ENCODE measurements around the gene LRTM1.

- TF ChIP-seq, protein P1, sequence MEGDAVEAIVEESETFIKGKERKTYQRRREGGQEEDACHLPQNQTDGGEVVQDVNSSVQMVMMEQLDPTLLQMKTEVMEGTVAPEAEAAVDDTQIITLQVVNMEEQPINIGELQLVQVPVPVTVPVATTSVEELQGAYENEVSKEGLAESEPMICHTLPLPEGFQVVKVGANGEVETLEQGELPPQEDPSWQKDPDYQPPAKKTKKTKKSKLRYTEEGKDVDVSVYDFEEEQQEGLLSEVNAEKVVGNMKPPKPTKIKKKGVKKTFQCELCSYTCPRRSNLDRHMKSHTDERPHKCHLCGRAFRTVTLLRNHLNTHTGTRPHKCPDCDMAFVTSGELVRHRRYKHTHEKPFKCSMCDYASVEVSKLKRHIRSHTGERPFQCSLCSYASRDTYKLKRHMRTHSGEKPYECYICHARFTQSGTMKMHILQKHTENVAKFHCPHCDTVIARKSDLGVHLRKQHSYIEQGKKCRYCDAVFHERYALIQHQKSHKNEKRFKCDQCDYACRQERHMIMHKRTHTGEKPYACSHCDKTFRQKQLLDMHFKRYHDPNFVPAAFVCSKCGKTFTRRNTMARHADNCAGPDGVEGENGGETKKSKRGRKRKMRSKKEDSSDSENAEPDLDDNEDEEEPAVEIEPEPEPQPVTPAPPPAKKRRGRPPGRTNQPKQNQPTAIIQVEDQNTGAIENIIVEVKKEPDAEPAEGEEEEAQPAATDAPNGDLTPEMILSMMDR (IDR thresholded peaks at IDR 0.05; ENCODE audit: borderline replicate concordance, extremely low read depth, low read length, poor library complexity, severe bottlenecking) = no peak
- no peak for TF ChIP-seq EZH2 (IDR thresholded peaks at IDR 0.05; ENCODE audit: borderline replicate concordance, low read depth, low read length, severe bottlenecking)
Observed at GRCh38 chr3:54950391-54951003, 22.6 kb upstream of the LRTM1 start.
